ENCODE data around the gene ADCY3.

ADCY3 gene

GRCh38 chr2:24924732-24925131, 4.7 kb upstream of the ADCY3 start:
- no peak for DNase-seq

GRCh38 chr2:24924266-24924665, 4.2 kb upstream of the ADCY3 start:
- DNase-seq = no peak

- no peak for DNase-seq
Measured at GRCh38 chr2:24923106-24923505, 3.1 kb upstream of the ADCY3 start.

- DNase-seq = no peak
Measured at GRCh38 chr2:24922556-24922955, 2.5 kb upstream of the ADCY3 start.

- no peak for DNase-seq
Measured at GRCh38 chr2:24920809-24921441, 888 bp upstream of the ADCY3 start.

GRCh38 chr2:24919506-24920097, 435 bp downstream of the ADCY3 start:
- DNase-seq = no peak

- no peak for DNase-seq
Measured at GRCh38 chr2:24919037-24919505, 966 bp downstream of the ADCY3 start.

GRCh38 chr2:24918326-24919036, 1.6 kb downstream of the ADCY3 start:
- DNase-seq = no peak

- DNase-seq = no peak
Measured at GRCh38 chr2:24917731-24918325, 2.2 kb downstream of the ADCY3 start.

- no peak for DNase-seq
Measured at GRCh38 chr2:24917086-24917485, 3.0 kb downstream of the ADCY3 start.

GRCh38 chr2:24915796-24916195, 4.2 kb downstream of the ADCY3 start:
- DNase-seq = no peak

- DNase-seq = no peak
Measured at GRCh38 chr2:24915175-24915574, 4.9 kb downstream of the ADCY3 start.

- no peak for DNase-seq
Measured at GRCh38 chr2:24914713-24915112, 5.3 kb downstream of the ADCY3 start.

GRCh38 chr2:24913911-24914310, 6.1 kb downstream of the ADCY3 start:
- no peak for DNase-seq

GRCh38 chr2:24912986-24913385, 7.1 kb downstream of the ADCY3 start:
- DNase-seq = no peak

- DNase-seq = no peak
Measured at GRCh38 chr2:24912523-24912922, 7.5 kb downstream of the ADCY3 start.

GRCh38 chr2:24910245-24910644, 9.8 kb downstream of the ADCY3 start:
- no peak for DNase-seq

GRCh38 chr2:24909555-24910177, 10.4 kb downstream of the ADCY3 start:
- no peak for DNase-seq

GRCh38 chr2:24908461-24908901, 11.6 kb downstream of the ADCY3 start:
- no peak for DNase-seq

GRCh38 chr2:24907116-24907515, 12.9 kb downstream of the ADCY3 start:
- DNase-seq = no peak

GRCh38 chr2:24906466-24906865, 13.6 kb downstream of the ADCY3 start:
- DNase-seq = no peak

GRCh38 chr2:24903161-24904103, 16.6 kb downstream of the ADCY3 start:
- DNase-seq = no peak

Data from NCI-H2107 (cell line).